HCT116 (cell line): ENCODE measurements around the gene AMN. TPM values are rescaled to one million over a fixed set of nuclear protein-coding genes. Genes with fewer than 3 reads are reported as not detected.

Experiments used
- ATAC-seq: fragments of 200-7000 bp; cut with Tn5 transposase; 2 replicates; pipeline ENCODE4 v1.9.1; 2020; ENCODE audit warnings: mild to moderate bottlenecking, moderate library complexity
- BruUV-seq: library from RNA; stranded (reverse); fragments of 400-500 nt; replicated peaks from 2 replicates; lab custom pipeline; 2021; lab: Mats Ljungman, UMichigan
- CTCF ChIA-PET: fragments of 300-600 bp; sonication (Branson Sonifier 250); formaldehyde crosslinking; loops from one replicate; lab custom pipeline; 2021; ENCODE audit warnings: antibody characterized with exemption; lab: Charles Lee
- POLR2A ChIA-PET: fragments of 300-600, 350-600 bp; sonication (Branson Sonifier 250); formaldehyde crosslinking; loops from one replicate; lab custom pipeline; 2021; ENCODE audit warnings: antibody characterized with exemption; lab: Charles Lee
- RAD21 ChIA-PET, 2 experiments: fragments of 300-600 bp; sonication (Branson Sonifier 250); formaldehyde crosslinking; loops; one replicate each; lab custom pipeline; 2023; ENCODE audit warnings: low total read pairs in 2 of 2; ENCODE audit not compliant: uncharacterized antibody in 2 of 2, unreplicated experiment in 2 of 2, low non-redundant PET in 1 of 2; lab: Charles Lee
- DNase-seq: peaks from one replicate; pipeline ENCODE4 v3.0.0-alpha.2; 2010; ENCODE audit warnings: low read depth, low spot score
- H2AFZ ChIP-seq: fragments of 200-600 bp; shearing (Covaris generic), sonication (generic); 2 replicates; pipeline ENCODE4 v1.6.1; 2017; ENCODE audit warnings: low read depth, mixed run types, mixed read lengths, antibody characterized with exemption, low read length; ENCODE audit not compliant: poor library complexity, severe bottlenecking
- H3K27ac ChIP-seq: 2 replicates; pipeline ENCODE4 v1.5.1; 2012; ENCODE audit warnings: low read depth, low read length
- H3K27me3 ChIP-seq: fragments of 200-600 bp; sonication (generic); 2 replicates; pipeline ENCODE4 v1.6.1; 2016; ENCODE audit warnings: mixed run types, low read length, mixed read lengths; ENCODE audit not compliant: insufficient read depth
- H3K36me3 ChIP-seq, 2 experiments: fragments of 200-500 bp in 1 of 2; fragments of 200-600 bp in 1 of 2; sonication (Bioruptor generic) in 1 of 2; sonication (generic) in 1 of 2; 2 replicates each; pipeline versions ENCODE4 v1.5.1 to v1.6.1; 2014 to 2016; ENCODE audit warnings: low read length in 2 of 2, inconsistent platforms in 1 of 2, mixed read lengths in 1 of 2, mixed run types in 1 of 2; ENCODE audit not compliant: insufficient read depth in 2 of 2, control insufficient read depth in 1 of 2
- H3K4me1 ChIP-seq, 2 experiments: fragments of 200-600 bp in 1 of 2; sonication (generic) in 1 of 2; 2 replicates each; pipeline versions ENCODE4 v1.5.1 to v1.6.1; 2012 to 2017; ENCODE audit warnings: low read length in 2 of 2, inconsistent platforms in 1 of 2, mild to moderate bottlenecking in 1 of 2, mixed read lengths in 1 of 2, mixed run types in 1 of 2, moderate library complexity in 1 of 2; ENCODE audit not compliant: insufficient read depth in 2 of 2, control insufficient read depth in 1 of 2
- H3K4me2 ChIP-seq: fragments of 200-600 bp; sonication (generic); 2 replicates; pipeline ENCODE4 v1.6.1; 2017; ENCODE audit warnings: mixed run types, low read length, mixed read lengths
- H3K4me3 ChIP-seq, 2 experiments: fragments of 200-600 bp in 1 of 2; sonication (generic) in 1 of 2; replicated peaks in 1 of 2; 2 replicates each; pipeline ENCODE4 v1.5.1; 2011 to 2016; ENCODE audit warnings: low read length in 2 of 2, control low read depth in 1 of 2, low read depth in 1 of 2, mild to moderate bottlenecking in 1 of 2, mixed read lengths in 1 of 2, mixed run types in 1 of 2
- H3K79me2 ChIP-seq: fragments of 200-600 bp; sonication (generic); 2 replicates; pipeline ENCODE4 v1.6.1; 2017; ENCODE audit warnings: mild to moderate bottlenecking, mixed run types, low read length, moderate library complexity, mixed read lengths; ENCODE audit not compliant: insufficient read depth
- H3K9ac ChIP-seq: fragments of 200-600 bp; sonication (generic); 2 replicates; pipeline ENCODE4 v1.6.1; 2016; ENCODE audit warnings: low read length, mixed read lengths
- H3K9me2 ChIP-seq: fragments of 200-600 bp; sonication (generic), shearing (Covaris generic); 2 replicates; pipeline ENCODE4 v1.6.1; 2017; ENCODE audit warnings: mixed run types, mild to moderate bottlenecking, moderate library complexity; ENCODE audit not compliant: insufficient read depth
- H3K9me3 ChIP-seq, 2 experiments: fragments of 200-500 bp in 1 of 2; fragments of 200-600 bp in 1 of 2; sonication (Bioruptor generic) in 1 of 2; sonication (generic) in 1 of 2; 2 replicates each; pipeline ENCODE4 v1.6.1; 2014 to 2017; ENCODE audit warnings: low read length in 2 of 2, mixed read lengths in 2 of 2, inconsistent platforms in 1 of 2, low read depth in 1 of 2, mild to moderate bottlenecking in 1 of 2, mixed run types in 1 of 2, moderate library complexity in 1 of 2; ENCODE audit not compliant: control insufficient read depth in 1 of 2, insufficient read depth in 1 of 2
- H4K20me1 ChIP-seq: fragments of 200-600 bp; sonication (generic), shearing (Covaris generic); 2 replicates; pipeline ENCODE4 v1.6.1; 2017; ENCODE audit warnings: mixed run types, mild to moderate bottlenecking, moderate library complexity; ENCODE audit not compliant: insufficient read depth
- ATF3 ChIP-seq: IDR thresholded peaks from 2 replicates; pipeline ENCODE4 v1.6.1; 2012
- CBX3 ChIP-seq: IDR thresholded peaks from 2 replicates; pipeline ENCODE4 v1.6.1; 2012; ENCODE audit warnings: low read depth
- CEBPB ChIP-seq: IDR thresholded peaks from 2 replicates; pipeline ENCODE4 v1.6.1; 2012; ENCODE audit warnings: low read depth
- ELF1 ChIP-seq: IDR thresholded peaks from 2 replicates; pipeline ENCODE4 v1.6.1; 2012; ENCODE audit warnings: low read depth, borderline replicate concordance
- EZH2 ChIP-seq: fragments of 200-600 bp; sonication (generic); IDR thresholded peaks from 2 replicates; pipeline ENCODE4 v1.6.1; 2017; ENCODE audit warnings: antibody characterized with exemption, mixed run types
- JUND ChIP-seq: IDR thresholded peaks from 2 replicates; pipeline ENCODE4 v1.6.1; 2012
- REST ChIP-seq: IDR thresholded peaks from 2 replicates; pipeline ENCODE4 v1.6.1; 2012; ENCODE audit warnings: low read depth
- TCF7L2 ChIP-seq: IDR thresholded peaks from 2 replicates; pipeline ENCODE4 v1.7.0; 2011; ENCODE audit warnings: borderline replicate concordance, inconsistent platforms; ENCODE audit not compliant: insufficient read depth, insufficient read length; ENCODE audit errors: extremely low read depth
- ZFX ChIP-seq: fragments of 450-650 bp; IDR thresholded peaks from 2 replicates; pipeline ENCODE4 v1.6.1; 2017
- intact Hi-C: fragments of 100-400 bp; cut with micrococcal nuclease; formaldehyde crosslinking; loops from 2 replicates; pipeline ENCODE4 v1.10.0; 2022
- total RNA-seq: library from RNA; stranded (reverse); gene quantifications from one replicate; pipeline ENCODE4 v1.2.1, GENCODE V29; 2021; ENCODE audit not compliant: unreplicated experiment
- TF ChIP-seq, protein P1 (sequence below): IDR thresholded peaks from 2 replicates; pipeline ENCODE4 v1.6.1; 2012

Gene AMN
- total RNA-seq, 1 experiment from 2014 or later: 5.7 TPM

- BruUV-seq: no TSS peak
- no peak for TF ChIP-seq EZH2
- TF ChIP-seq, protein P1, sequence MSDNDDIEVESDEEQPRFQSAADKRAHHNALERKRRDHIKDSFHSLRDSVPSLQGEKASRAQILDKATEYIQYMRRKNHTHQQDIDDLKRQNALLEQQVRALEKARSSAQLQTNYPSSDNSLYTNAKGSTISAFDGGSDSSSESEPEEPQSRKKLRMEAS: no peak
- no peak for TF ChIP-seq CBX3
- TF ChIP-seq ZFX: no peak
- no peak for TF ChIP-seq ATF3
- no peak for TF ChIP-seq ELF1
- no peak for TF ChIP-seq JUND
- TF ChIP-seq REST: no peak
- TF ChIP-seq CEBPB: no peak
- no peak for TF ChIP-seq TCF7L2
- DNase-seq (no peak), ATAC-seq (no peak)
- H3K4me1 ChIP-seq: no peaks in the 10 kb centered on the region
- H3K27me3 ChIP-seq: no peaks in the 10 kb centered on the region
- no peak overlapping the region for H2AFZ ChIP-seq
- ChIA-PET RAD21 (no interaction called here), POLR2A (no interaction called here), CTCF (no interaction called here)
- H3K27ac ChIP-seq: no peak overlapping the region
- H3K36me3 ChIP-seq: peaks cover 34 to 51% of the 10 kb centered on the region in 2 experiments
- intact Hi-C loops: no loop called here
- no peak overlapping the region for H3K4me2 ChIP-seq
- H4K20me1 ChIP-seq: no peaks in the 10 kb centered on the region
- no peaks in the 10 kb centered on the region for H3K79me2 ChIP-seq
- H3K9ac ChIP-seq: no peak overlapping the region
- H3K9me2 ChIP-seq: no peaks in the 10 kb centered on the region
- no peak overlapping the region for H3K4me3 ChIP-seq
- no peaks in the 10 kb centered on the region for H3K9me3 ChIP-seq
Measured at GRCh38 chr14:102965971-102966655, 43.6 kb downstream of the AMN start.
